K562 (cell line): ENCODE results near the gene RHOT1.

Source experiments
- CTCF ChIP-seq, 3 experiments: IDR thresholded peaks in 2 of 3; conservative IDR thresholded peaks in 1 of 3; 2 replicates each; pipeline ENCODE4 v1.5.1; 2011 to 2012; ENCODE audit warnings: low read length in 3 of 3, mild to moderate bottlenecking in 3 of 3, control low read depth in 2 of 3, improper control_type of control experiment in 1 of 3, inconsistent platforms in 1 of 3, low read depth in 1 of 3, mixed read lengths in 1 of 3, moderate library complexity in 1 of 3; ENCODE audit not compliant: insufficient read depth in 2 of 3
- IRF2 ChIP-seq: sonication (generic); formaldehyde crosslinking; IDR thresholded peaks from 2 replicates; pipeline ENCODE4 v1.8.1; 2022; ENCODE audit warnings: mild to moderate bottlenecking, missing genetic modification reagents
- JUND ChIP-seq, 2 experiments: IDR thresholded peaks; 2 replicates in 1 of 2; 3 replicates in 1 of 2; pipeline ENCODE4 v1.6.1; 2011; ENCODE audit warnings: borderline replicate concordance in 2 of 2, low read depth in 2 of 2, low read length in 2 of 2, improper control_type of control experiment in 1 of 2, missing biosample characterization in 1 of 2, missing genetic modification characterization in 1 of 2, missing genetic modification reagents in 1 of 2
- TCF7L2 ChIP-seq: fragments of 150-350 bp; IDR thresholded peaks from 2 replicates; pipeline ENCODE4 v1.6.1; 2016; ENCODE audit warnings: low read depth, mild to moderate bottlenecking, low read length, moderate library complexity
- THRAP3 ChIP-seq: fragments of 450-650 bp; IDR thresholded peaks from 2 replicates; pipeline ENCODE4 v1.6.1; 2016; ENCODE audit warnings: mild to moderate bottlenecking, inconsistent platforms, borderline replicate concordance
- TF ChIP-seq, protein P1 (sequence below), 2 experiments: fragments of 450-650 bp; formaldehyde crosslinking in 1 of 2; IDR thresholded peaks; 2 replicates each; pipeline versions ENCODE4 v1.4.0 to v1.6.1; 2014 to 2020; ENCODE audit warnings: mild to moderate bottlenecking in 2 of 2, borderline replicate concordance in 1 of 2, low read depth in 1 of 2

- TF ChIP-seq THRAP3, result no peak
- no peak for TF ChIP-seq JUND (IDR thresholded peaks at IDR 0.05; ENCODE audit: borderline replicate concordance, low read depth, low read length)
- TF ChIP-seq JUND (tag; IDR thresholded peaks at IDR 0.05; ENCODE audit: borderline replicate concordance, low read depth, low read length), result no peak
- TF ChIP-seq CTCF (IDR thresholded peaks at IDR 0.05 in 2 of 3, conservative IDR thresholded peaks at IDR 0.05 in 1 of 3; ENCODE audit: insufficient read depth in 2 of 3, low read depth in 1 of 3, low read length in 3 of 3), result no peak
- TF ChIP-seq, protein P1, sequence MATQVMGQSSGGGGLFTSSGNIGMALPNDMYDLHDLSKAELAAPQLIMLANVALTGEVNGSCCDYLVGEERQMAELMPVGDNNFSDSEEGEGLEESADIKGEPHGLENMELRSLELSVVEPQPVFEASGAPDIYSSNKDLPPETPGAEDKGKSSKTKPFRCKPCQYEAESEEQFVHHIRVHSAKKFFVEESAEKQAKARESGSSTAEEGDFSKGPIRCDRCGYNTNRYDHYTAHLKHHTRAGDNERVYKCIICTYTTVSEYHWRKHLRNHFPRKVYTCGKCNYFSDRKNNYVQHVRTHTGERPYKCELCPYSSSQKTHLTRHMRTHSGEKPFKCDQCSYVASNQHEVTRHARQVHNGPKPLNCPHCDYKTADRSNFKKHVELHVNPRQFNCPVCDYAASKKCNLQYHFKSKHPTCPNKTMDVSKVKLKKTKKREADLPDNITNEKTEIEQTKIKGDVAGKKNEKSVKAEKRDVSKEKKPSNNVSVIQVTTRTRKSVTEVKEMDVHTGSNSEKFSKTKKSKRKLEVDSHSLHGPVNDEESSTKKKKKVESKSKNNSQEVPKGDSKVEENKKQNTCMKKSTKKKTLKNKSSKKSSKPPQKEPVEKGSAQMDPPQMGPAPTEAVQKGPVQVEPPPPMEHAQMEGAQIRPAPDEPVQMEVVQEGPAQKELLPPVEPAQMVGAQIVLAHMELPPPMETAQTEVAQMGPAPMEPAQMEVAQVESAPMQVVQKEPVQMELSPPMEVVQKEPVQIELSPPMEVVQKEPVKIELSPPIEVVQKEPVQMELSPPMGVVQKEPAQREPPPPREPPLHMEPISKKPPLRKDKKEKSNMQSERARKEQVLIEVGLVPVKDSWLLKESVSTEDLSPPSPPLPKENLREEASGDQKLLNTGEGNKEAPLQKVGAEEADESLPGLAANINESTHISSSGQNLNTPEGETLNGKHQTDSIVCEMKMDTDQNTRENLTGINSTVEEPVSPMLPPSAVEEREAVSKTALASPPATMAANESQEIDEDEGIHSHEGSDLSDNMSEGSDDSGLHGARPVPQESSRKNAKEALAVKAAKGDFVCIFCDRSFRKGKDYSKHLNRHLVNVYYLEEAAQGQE (IDR thresholded peaks at IDR 0.05; ENCODE audit: borderline replicate concordance), result no peak
- TF ChIP-seq, protein P1 (CRISPR knock-in tag; IDR thresholded peaks at IDR 0.05; ENCODE audit: low read depth), result no peak
- no peak for TF ChIP-seq TCF7L2
- no peak for TF ChIP-seq IRF2 (CRISPR knock-in tag)
These were observed 16.5 kb upstream of the RHOT1 start for GRCh38 chr17:32125848-32126153.
